GM18951 (cell line): ENCODE data around the gene CTNNA2.
"Not testable (repeated sequence)": the region's sequence is repeated elsewhere in the genome, so short reads cannot be mapped to it uniquely, and the experiment has no call there.

Experiments used
- POLR2A ChIP-seq: IDR thresholded peaks from 4 replicates; pipeline ENCODE4 v1.6.1; 2011; ENCODE audit warnings: mild to moderate bottlenecking; ENCODE audit not compliant: insufficient read length, insufficient read depth; ENCODE audit errors: extremely low read depth
- in situ Hi-C: fragments of 300-500 bp; cut with MboI; formaldehyde crosslinking; loops from one replicate; pipeline ENCODE4 v1.12.0; 2022; ENCODE audit warnings: low sequenced_read_pairs, mixed read lengths, inconsistent platforms; ENCODE audit not compliant: unreplicated experiment

Gene CTNNA2

GRCh38 chr2:80198042-80198441 is 685.2 kb downstream of the CTNNA2 start:
- no peak for TF ChIP-seq POLR2A
- in situ Hi-C loops, result no loop called here

- no peak for TF ChIP-seq POLR2A
- in situ Hi-C loops, result no loop called here
Observed at GRCh38 chr2:80199504-80199903, 686.7 kb downstream of the CTNNA2 start.

GRCh38 chr2:80203929-80204328 is 691.1 kb downstream of the CTNNA2 start:
- in situ Hi-C loops, result not testable (repeated sequence)

GRCh38 chr2:80205498-80205897 is 692.6 kb downstream of the CTNNA2 start:
- no peak for TF ChIP-seq POLR2A
- in situ Hi-C loops, result no loop called here

- no peak for TF ChIP-seq POLR2A
- in situ Hi-C loops, result no loop called here
Observed at GRCh38 chr2:80209458-80209857, 696.6 kb downstream of the CTNNA2 start.

- in situ Hi-C loops, result no loop called here
- no peak for TF ChIP-seq POLR2A
Observed at GRCh38 chr2:80217446-80217845, 704.6 kb downstream of the CTNNA2 start.

GRCh38 chr2:80222644-80223043 is 709.8 kb downstream of the CTNNA2 start:
- TF ChIP-seq POLR2A, result no peak
- in situ Hi-C loops, result no loop called here

GRCh38 chr2:80231421-80231820 is 718.6 kb downstream of the CTNNA2 start:
- no peak for TF ChIP-seq POLR2A
- in situ Hi-C loops, result no loop called here

GRCh38 chr2:80233333-80233732 is 720.5 kb downstream of the CTNNA2 start:
- TF ChIP-seq POLR2A, result no peak
- in situ Hi-C loops, result no loop called here

- in situ Hi-C loops, result no loop called here
Observed at GRCh38 chr2:80238692-80239469, 726.0 kb downstream of the CTNNA2 start.

GRCh38 chr2:80242355-80242910 is 729.6 kb downstream of the CTNNA2 start:
- no peak for TF ChIP-seq POLR2A
- in situ Hi-C loops, result no loop called here

More at GRCh38 chr2:80238692-80239469, 726.0 kb downstream of the CTNNA2 start:
- TF ChIP-seq POLR2A, result no peak

- in situ Hi-C loops, result no loop called here
- TF ChIP-seq POLR2A, result no peak
Observed at GRCh38 chr2:80244905-80245584, 732.2 kb downstream of the CTNNA2 start.

GRCh38 chr2:80246534-80246933 is 733.7 kb downstream of the CTNNA2 start:
- no peak for TF ChIP-seq POLR2A
- in situ Hi-C loops, result no loop called here

GRCh38 chr2:80247339-80247738 is 734.5 kb downstream of the CTNNA2 start:
- TF ChIP-seq POLR2A, result no peak
- in situ Hi-C loops, result no loop called here
